Chondrocyte (in vitro differentiated cells): ENCODE data around the gene C16orf54. TPM values are rescaled to one million over a fixed set of nuclear protein-coding genes. Genes with fewer than 3 reads are reported as not detected.
"Not testable (repeated sequence)": the region's sequence is repeated elsewhere in the genome, so short reads cannot be mapped to it uniquely, and the experiment has no call there.

ENCODE experiments used
- DNase-seq: peaks from one replicate; pipeline ENCODE4 v3.0.0; 2021; ENCODE audit warnings: mixed read lengths, low spot score
- H3K27ac Mint-ChIP-seq: one replicate; pipeline ENCODE4 v1.8.0; 2021; ENCODE audit warnings: mild to moderate bottlenecking, moderate library complexity, mixed read lengths; ENCODE audit not compliant: unreplicated experiment
- H3K27me3 Mint-ChIP-seq: 2 replicates; pipeline ENCODE4 v1.8.0; 2021; ENCODE audit warnings: low read depth, mixed read lengths
- H3K36me3 Mint-ChIP-seq: 2 replicates; pipeline ENCODE4 v1.8.0; 2021; ENCODE audit warnings: low read depth, mixed read lengths
- H3K4me1 Mint-ChIP-seq: 2 replicates; pipeline ENCODE4 v1.8.0; 2021; ENCODE audit warnings: low read depth, mild to moderate bottlenecking, mixed read lengths
- H3K4me3 Mint-ChIP-seq: one replicate; pipeline ENCODE4 v1.8.0; 2021; ENCODE audit warnings: mild to moderate bottlenecking, moderate library complexity, mixed read lengths; ENCODE audit not compliant: unreplicated experiment
- H3K9me3 Mint-ChIP-seq: 2 replicates; pipeline ENCODE4 v1.8.0; 2021; ENCODE audit warnings: low read depth, mixed read lengths
- total RNA-seq: library from RNA; stranded (reverse); gene quantifications from 3 replicates; pipeline ENCODE4 v1.2.1, GENCODE V29; 2021
- TF ChIP-seq, protein P1 (sequence below): fragments of 200-600 bp; sonication (generic); IDR thresholded peaks from 2 replicates; pipeline ENCODE4 v1.5.0; 2021; ENCODE audit warnings: antibody characterized with exemption, mild to moderate bottlenecking, moderate library complexity

The C16orf54 gene
- total RNA-seq, 1 donor from 2014 or later = not detected

DNA sequence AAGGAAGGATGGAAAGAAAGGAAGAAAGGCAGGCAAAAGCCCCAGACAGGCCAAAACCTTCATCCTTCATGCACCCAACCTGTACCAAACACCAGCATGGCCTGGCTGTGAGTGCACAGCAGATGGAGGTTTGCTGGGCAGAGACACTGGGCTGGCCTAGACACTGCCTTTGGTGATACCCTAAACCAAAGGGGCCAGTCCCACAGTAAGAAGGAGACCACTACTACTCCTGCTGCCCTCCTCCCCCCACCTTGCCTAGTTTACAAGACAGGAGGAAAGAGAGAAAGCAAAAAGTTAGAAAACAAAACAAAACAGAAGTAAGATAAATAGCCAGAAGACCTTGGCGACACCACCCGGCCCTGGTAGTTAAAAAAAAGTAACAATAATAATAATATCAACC lies 47.7 kb downstream of the C16orf54 start:
- H3K27me3 Mint-ChIP-seq = no peaks in the 10 kb centered on the region
- H3K27ac Mint-ChIP-seq = no peak overlapping the region
- H3K36me3 Mint-ChIP-seq = peaks cover 1% of the 10 kb centered on the region
- TF ChIP-seq, protein P1, sequence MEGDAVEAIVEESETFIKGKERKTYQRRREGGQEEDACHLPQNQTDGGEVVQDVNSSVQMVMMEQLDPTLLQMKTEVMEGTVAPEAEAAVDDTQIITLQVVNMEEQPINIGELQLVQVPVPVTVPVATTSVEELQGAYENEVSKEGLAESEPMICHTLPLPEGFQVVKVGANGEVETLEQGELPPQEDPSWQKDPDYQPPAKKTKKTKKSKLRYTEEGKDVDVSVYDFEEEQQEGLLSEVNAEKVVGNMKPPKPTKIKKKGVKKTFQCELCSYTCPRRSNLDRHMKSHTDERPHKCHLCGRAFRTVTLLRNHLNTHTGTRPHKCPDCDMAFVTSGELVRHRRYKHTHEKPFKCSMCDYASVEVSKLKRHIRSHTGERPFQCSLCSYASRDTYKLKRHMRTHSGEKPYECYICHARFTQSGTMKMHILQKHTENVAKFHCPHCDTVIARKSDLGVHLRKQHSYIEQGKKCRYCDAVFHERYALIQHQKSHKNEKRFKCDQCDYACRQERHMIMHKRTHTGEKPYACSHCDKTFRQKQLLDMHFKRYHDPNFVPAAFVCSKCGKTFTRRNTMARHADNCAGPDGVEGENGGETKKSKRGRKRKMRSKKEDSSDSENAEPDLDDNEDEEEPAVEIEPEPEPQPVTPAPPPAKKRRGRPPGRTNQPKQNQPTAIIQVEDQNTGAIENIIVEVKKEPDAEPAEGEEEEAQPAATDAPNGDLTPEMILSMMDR = no peak
- peak; percentile 7 for DNase-seq
- no peak overlapping the region for H3K4me3 Mint-ChIP-seq
- no peaks in the 10 kb centered on the region for H3K9me3 Mint-ChIP-seq
- peaks cover 4% of the 10 kb centered on the region for H3K4me1 Mint-ChIP-seq

DNA sequence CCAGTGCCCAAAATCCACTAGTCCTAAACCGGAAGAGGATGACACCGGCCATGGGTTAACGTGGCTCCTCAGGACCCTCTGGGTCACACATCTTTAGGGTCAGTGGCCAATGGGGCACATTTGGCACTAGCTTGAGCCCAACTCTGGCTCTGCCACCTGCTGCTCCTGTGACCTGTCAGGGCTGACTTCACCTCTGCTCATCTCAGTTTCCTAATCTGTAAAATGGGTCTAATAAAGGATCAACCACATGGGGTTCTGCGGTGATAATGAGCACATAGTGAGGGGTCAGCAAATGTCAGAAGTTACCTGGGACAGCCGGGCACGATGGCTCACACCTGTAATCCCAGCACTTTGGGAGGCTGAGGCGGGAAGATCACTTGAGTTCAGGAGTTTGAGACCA lies 48.4 kb downstream of the C16orf54 start:
- no peak overlapping the region for H3K27ac Mint-ChIP-seq
- TF ChIP-seq, protein P1 = no peak
- no peak for DNase-seq
- no peak overlapping the region for H3K4me3 Mint-ChIP-seq
- H3K27me3 Mint-ChIP-seq = no peaks in the 10 kb centered on the region
- H3K36me3 Mint-ChIP-seq = peaks cover 1% of the 10 kb centered on the region
- no peaks in the 10 kb centered on the region for H3K9me3 Mint-ChIP-seq
- H3K4me1 Mint-ChIP-seq = peaks cover 4% of the 10 kb centered on the region

DNA sequence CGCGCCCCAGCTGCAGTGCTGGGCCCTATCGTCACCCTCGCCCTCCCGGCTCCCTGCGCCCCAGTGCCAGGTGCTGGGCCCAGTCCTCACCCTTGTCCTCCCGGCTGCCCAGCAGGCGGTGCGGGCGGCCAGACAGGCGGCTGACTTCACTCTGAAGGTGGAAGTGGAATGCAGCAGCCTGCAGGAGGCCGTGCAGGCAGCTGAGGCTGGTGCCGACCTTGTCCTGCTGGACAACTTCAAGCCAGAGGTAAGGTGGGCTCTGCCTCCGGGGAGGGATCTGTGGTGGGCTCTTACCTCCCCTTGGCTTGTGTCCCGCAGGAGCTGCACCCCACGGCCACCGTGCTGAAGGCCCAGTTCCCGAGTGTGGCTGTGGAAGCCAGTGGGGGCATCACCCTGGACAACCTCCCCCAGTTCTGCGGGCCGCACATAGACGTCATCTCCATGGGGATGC lies 48.9 kb downstream of the C16orf54 start:
- H3K9me3 Mint-ChIP-seq = no peaks in the 10 kb centered on the region
- peaks cover 1% of the 10 kb centered on the region for H3K36me3 Mint-ChIP-seq

DNA sequence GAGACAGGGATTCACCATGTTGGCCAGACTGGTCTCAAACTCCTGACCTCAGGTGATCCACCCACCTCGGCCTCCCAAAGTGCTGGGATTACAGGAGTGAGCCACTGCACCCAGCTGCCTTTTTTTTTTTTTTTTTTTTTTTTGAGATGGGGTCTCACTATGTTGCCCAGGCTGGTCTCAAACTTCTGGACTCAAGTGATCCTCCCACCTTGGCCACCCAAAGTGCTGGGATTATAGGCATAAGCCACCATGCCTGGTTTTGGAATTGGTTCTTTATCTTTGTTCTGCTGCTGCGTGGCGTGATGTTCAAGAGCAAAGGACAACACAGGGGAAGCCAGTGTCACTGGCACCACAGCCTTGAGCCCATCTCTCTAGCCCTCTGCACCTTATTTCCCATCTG lies 50.1 kb downstream of the C16orf54 start:
- not testable (repeated sequence) for H3K4me3 Mint-ChIP-seq, H3K36me3 Mint-ChIP-seq, H3K9me3 Mint-ChIP-seq, H3K27ac Mint-ChIP-seq, H3K4me1 Mint-ChIP-seq, H3K27me3 Mint-ChIP-seq
- DNase-seq = peak; percentile 13

More for the DNA sequence above, 48.9 kb downstream of the C16orf54 start:
- H3K4me3 Mint-ChIP-seq = no peak overlapping the region
- TF ChIP-seq, protein P1 = no peak
- H3K27ac Mint-ChIP-seq = no peak overlapping the region
- peaks cover 4% of the 10 kb centered on the region for H3K4me1 Mint-ChIP-seq
- peak; percentile 83 for DNase-seq
- no peaks in the 10 kb centered on the region for H3K27me3 Mint-ChIP-seq

DNA sequence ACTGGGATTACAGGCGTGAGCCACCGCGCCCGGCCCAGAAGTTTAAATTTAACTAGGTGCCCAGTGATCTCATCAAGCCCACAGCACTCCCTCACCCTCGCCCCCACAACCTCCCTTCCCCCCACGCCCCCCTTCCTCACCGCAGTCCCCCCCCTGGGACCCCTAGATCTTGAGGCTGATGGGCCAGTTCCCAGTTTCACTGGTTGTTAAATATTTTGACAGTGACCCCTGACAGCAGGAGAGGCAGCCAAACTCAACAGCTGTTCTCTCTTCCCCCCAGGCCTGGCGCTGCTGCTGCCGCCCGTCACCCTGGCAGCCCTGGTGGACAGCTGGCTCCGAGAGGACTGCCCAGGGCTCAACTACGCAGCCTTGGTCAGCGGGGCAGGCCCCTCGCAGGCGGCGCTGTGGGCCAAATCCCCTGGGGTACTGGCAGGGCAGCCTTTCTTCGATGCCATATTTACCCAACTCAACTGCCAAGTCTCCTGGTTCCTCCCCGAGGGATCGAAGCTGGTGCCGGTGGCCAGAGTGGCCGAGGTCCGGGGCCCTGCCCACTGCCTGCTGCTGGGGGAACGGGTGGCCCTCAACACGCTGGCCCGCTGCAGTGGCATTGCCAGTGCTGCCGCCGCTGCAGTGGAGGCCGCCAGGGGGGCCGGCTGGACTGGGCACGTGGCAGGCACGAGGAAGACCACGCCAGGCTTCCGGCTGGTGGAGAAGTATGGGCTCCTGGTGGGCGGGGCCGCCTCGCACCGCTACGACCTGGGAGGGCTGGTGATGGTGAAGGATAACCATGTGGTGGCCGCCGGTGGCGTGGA lies 51.2 kb downstream of the C16orf54 start:
- Mint-ChIP-seq H3K27ac (no peak overlapping the region), H3K36me3 (peaks cover 1% of the 10 kb centered on the region)
- TF ChIP-seq, protein P1 = no peak

DNA sequence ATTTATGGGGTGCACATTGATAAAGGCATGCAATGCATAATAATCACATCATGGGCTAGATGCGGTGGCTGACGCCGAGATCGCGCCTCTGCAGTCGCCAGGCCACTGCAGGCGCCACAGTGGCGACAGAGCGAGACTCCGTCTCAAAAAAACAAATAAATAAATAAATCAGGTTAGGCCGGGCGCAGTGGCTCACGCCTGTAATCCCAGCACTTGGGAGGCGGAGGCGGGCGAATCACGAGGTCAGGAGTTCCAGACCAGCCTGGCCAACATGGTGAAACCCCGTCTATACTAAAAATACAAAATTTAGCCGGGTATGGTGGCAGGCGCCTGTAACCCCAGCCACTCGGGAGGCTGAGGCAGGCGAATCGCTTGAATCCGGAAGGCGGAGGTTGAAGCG lies 53.2 kb downstream of the C16orf54 start:
- H3K4me3 Mint-ChIP-seq, H3K27ac Mint-ChIP-seq, H3K4me1 Mint-ChIP-seq, H3K27me3 Mint-ChIP-seq, H3K9me3 Mint-ChIP-seq, H3K36me3 Mint-ChIP-seq: not testable (repeated sequence)
- peak; percentile 30 for DNase-seq

More for the DNA sequence above, 51.2 kb downstream of the C16orf54 start:
- H3K9me3 Mint-ChIP-seq = no peaks in the 10 kb centered on the region
- H3K27me3 Mint-ChIP-seq = no peaks in the 10 kb centered on the region
- H3K4me3 Mint-ChIP-seq = no peak overlapping the region
- peak; percentile 81 for DNase-seq
- no peaks in the 10 kb centered on the region for H3K4me1 Mint-ChIP-seq

Other genes with a start within 250 kb of the C16orf54 start
- gene NPIPB12, start 239.6 kb downstream of the C16orf54 start, total RNA-seq = 37.3 to 63.1 TPM (median 44.9 TPM) in 3 replicates
- gene SPN, start 82.7 kb downstream of the C16orf54 start, total RNA-seq = not detected in 3 replicates
- 19.5 to 21.8 TPM (median 20.7 TPM) in 3 replicates for gene QPRT, start 66.8 kb downstream of the C16orf54 start, total RNA-seq
- gene ZG16, start 32.3 kb upstream of the C16orf54 start, total RNA-seq = not detected in 3 replicates
- gene KIF22, start 44.8 kb upstream of the C16orf54 start, total RNA-seq = 13.5 to 24.3 TPM (median 14.1 TPM) in 3 replicates
- gene MAZ, start 60.5 kb upstream of the C16orf54 start, total RNA-seq = 318 to 359 TPM (median 358 TPM) in 3 replicates
- 5.2 to 9.1 TPM (median 6.1 TPM) in 3 replicates for gene PRRT2, start 66.2 kb upstream of the C16orf54 start, total RNA-seq
- 22.3 to 40.2 TPM (median 23.0 TPM) in 3 replicates for gene PAGR1, start 70.2 kb upstream of the C16orf54 start, total RNA-seq
- 101 to 132 TPM (median 106 TPM) in 3 replicates for gene MVP, start 74.5 kb upstream of the C16orf54 start, total RNA-seq
- 73.5 to 79.7 TPM (median 78.3 TPM) in 3 replicates for gene CDIPT, start 117.2 kb upstream of the C16orf54 start, total RNA-seq
- gene SEZ6L2, start 153.6 kb upstream of the C16orf54 start, total RNA-seq = 10.9 to 17.0 TPM (median 16.3 TPM) in 3 replicates
- gene ASPHD1, start 154.5 kb upstream of the C16orf54 start, total RNA-seq = 2.4 to 3.2 TPM (median 2.9 TPM) in 3 replicates
- 19.3 to 21.1 TPM (median 20.3 TPM) in 3 replicates for gene KCTD13, start 180.2 kb upstream of the C16orf54 start, total RNA-seq
- 111 to 122 TPM (median 120 TPM) in 3 replicates for gene TMEM219, start 216.1 kb upstream of the C16orf54 start, total RNA-seq
- gene TAOK2, start 227.9 kb upstream of the C16orf54 start, total RNA-seq = 50.0 to 56.6 TPM (median 50.1 TPM) in 3 replicates
- gene HIRIP3, start 249.6 kb upstream of the C16orf54 start, total RNA-seq = 8.4 to 14.0 TPM (median 9.9 TPM) in 3 replicates